Measurements from ENCODE around the gene MYO7B. TPM values are rescaled to one million over a fixed set of nuclear protein-coding genes. Genes with fewer than 3 reads are reported as not detected.

MYO7B gene
- total RNA-seq, 1 experiment from 2014 or later: 0.05 TPM

DNA sequence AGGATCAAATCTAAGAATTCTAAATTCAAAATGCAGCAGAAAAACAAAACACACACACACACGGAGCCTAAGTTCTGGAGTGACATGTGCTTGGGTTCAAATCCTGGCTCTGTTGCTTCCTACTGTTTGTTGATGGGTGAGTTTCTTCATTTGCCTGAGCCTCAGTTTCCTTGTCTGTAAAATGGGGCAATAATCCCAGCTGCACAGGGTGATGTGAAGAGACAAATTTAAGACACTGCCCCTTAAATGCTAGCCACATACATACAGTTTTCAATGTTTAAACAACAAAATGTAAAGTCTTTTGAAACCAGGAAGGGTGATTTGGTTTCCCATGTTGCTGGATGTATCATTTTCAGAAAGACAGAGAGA lies 109.5 kb downstream of the MYO7B start:
- H3K9me3 Mint-ChIP-seq (ENCODE audit: low read depth, unreplicated experiment): no peaks in the 10 kb centered on the region
- no peaks in the 10 kb centered on the region for H3K27me3 Mint-ChIP-seq (ENCODE audit: unreplicated experiment)
- no peak overlapping the region for H3K4me3 Mint-ChIP-seq (ENCODE audit: low read depth, unreplicated experiment)
- CTCF ChIA-PET: no interaction called here
- DNase-seq: no peak
- BruUV-seq (replicated peaks): no TSS peak
- H3K27ac Mint-ChIP-seq (ENCODE audit: unreplicated experiment): no peak overlapping the region
- H3K36me3 Mint-ChIP-seq (ENCODE audit: insufficient read depth, unreplicated experiment): no peaks in the 10 kb centered on the region
- H3K4me1 Mint-ChIP-seq (ENCODE audit: low read depth, unreplicated experiment): no peaks in the 10 kb centered on the region
- intact Hi-C loops (cut with micrococcal nuclease; ENCODE audit: unreplicated experiment): loop anchor here (5.0 kb wide), 1 partner anchor 448 kb away; no protein-coding TSS in a partner anchor
- TF ChIP-seq CTCF (IDR thresholded peaks at IDR 0.05; ENCODE audit: unreplicated experiment): no peak

DNA sequence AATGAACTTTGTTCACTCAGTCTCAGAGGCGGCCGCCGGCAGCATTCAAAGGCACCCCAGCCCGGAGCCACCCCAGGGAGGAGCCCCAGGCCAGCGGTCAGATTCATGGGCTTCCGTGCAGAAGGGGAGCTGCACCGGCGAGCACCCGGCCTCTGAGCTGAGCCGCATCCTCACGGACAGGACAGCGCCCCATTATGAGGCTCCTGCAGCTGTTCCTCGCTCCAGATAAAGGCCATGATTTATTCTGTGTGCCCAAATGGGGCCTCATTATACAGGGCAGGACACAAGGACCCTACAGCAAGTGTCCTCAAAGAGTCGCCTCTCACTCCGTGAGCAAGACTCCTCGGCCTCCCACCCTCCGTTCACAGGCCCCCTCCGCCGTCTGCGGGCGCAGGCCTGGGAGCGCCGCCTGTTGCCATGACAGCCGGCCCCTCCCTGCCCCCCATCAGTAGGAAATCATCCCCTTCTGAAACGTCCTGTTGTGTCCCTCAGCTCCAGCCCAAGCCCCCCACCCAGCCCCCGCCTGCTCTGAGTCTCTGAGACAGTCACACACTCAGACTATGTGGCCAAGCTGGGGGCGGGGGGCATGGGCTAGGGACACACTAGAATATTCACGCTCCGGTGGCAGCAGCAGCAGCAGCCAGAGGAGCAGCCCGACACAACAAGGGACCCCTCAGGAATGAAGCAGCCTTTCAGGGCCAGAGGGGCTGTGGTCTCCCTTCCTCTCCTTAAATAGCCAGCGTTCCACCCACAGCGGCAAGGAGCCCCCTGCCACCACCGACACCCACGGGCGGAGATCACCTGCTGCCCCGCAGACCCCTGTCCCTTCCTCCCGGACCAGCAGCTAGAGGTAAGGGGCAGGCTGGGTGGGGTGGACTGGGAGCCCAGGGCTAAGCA lies 110.2 kb downstream of the MYO7B start, which contains the start of gene GPR17:
Gene GPR17 (plus strand): TSS at position 759 of the 897 bp plus-strand sequence. CDS start 4,583 bp downstream, outside the sequence.
- Mint-ChIP-seq H3K4me3 (ENCODE audit: low read depth, unreplicated experiment) (no peak within 1 kb of the TSS), H3K27ac (ENCODE audit: unreplicated experiment) (no peak within 1 kb of the TSS), H3K27me3 (ENCODE audit: unreplicated experiment) (no peaks in the 10 kb centered on the region), H3K4me1 (ENCODE audit: low read depth, unreplicated experiment) (no peaks in the 10 kb centered on the region), H3K36me3 (ENCODE audit: insufficient read depth, unreplicated experiment) (no peaks in the 10 kb centered on the region), H3K9me3 (ENCODE audit: low read depth, unreplicated experiment) (no peaks in the 10 kb centered on the region)
- BruUV-seq (replicated peaks): no TSS peak
- no peak for TF ChIP-seq CTCF (IDR thresholded peaks at IDR 0.05; ENCODE audit: unreplicated experiment)
- intact Hi-C loops (cut with micrococcal nuclease; ENCODE audit: unreplicated experiment): loop anchor here (5.0 kb wide), 1 partner anchor 448 kb away; no protein-coding TSS in a partner anchor
- DNase-seq: no peak
- CTCF ChIA-PET: no interaction called here

- no peaks in the 10 kb centered on the region for H3K9me3 Mint-ChIP-seq (ENCODE audit: low read depth, unreplicated experiment)
- peaks cover 9% of the 10 kb centered on the region for H3K27me3 Mint-ChIP-seq (ENCODE audit: unreplicated experiment)
- no peak for TF ChIP-seq CTCF (IDR thresholded peaks at IDR 0.05; ENCODE audit: unreplicated experiment)
- no peak overlapping the region for H3K27ac Mint-ChIP-seq (ENCODE audit: unreplicated experiment)
- H3K4me1 Mint-ChIP-seq (ENCODE audit: low read depth, unreplicated experiment): no peaks in the 10 kb centered on the region
- no peaks in the 10 kb centered on the region for H3K36me3 Mint-ChIP-seq (ENCODE audit: insufficient read depth, unreplicated experiment)
- CTCF ChIA-PET: no interaction called here
- no peak overlapping the region for H3K4me3 Mint-ChIP-seq (ENCODE audit: low read depth, unreplicated experiment)
- no peak for DNase-seq
- intact Hi-C loops (cut with micrococcal nuclease; ENCODE audit: unreplicated experiment): loop anchor here (5.0 kb wide), 1 partner anchor 449 kb away; no protein-coding TSS in a partner anchor
- no TSS peak for BruUV-seq (replicated peaks)
These were observed 111.2 kb downstream of the MYO7B start for GRCh38 chr2:127646487-127647241.

- Mint-ChIP-seq H3K27me3 (ENCODE audit: unreplicated experiment) (peaks cover 18% of the 10 kb centered on the region), H3K9me3 (ENCODE audit: low read depth, unreplicated experiment) (no peaks in the 10 kb centered on the region), H3K36me3 (ENCODE audit: insufficient read depth, unreplicated experiment) (no peaks in the 10 kb centered on the region), H3K4me1 (ENCODE audit: low read depth, unreplicated experiment) (no peaks in the 10 kb centered on the region), H3K27ac (ENCODE audit: unreplicated experiment) (no peak overlapping the region), H3K4me3 (ENCODE audit: low read depth, unreplicated experiment) (no peak overlapping the region)
- DNase-seq: no peak
- TF ChIP-seq CTCF (IDR thresholded peaks at IDR 0.05; ENCODE audit: unreplicated experiment): no peak
- CTCF ChIA-PET: no interaction called here
- intact Hi-C loops (cut with micrococcal nuclease; ENCODE audit: unreplicated experiment): loop anchor here (5.0 kb wide), 1 partner anchor 450 kb away; no protein-coding TSS in a partner anchor
- no TSS peak for BruUV-seq (replicated peaks)
These were observed 112.0 kb downstream of the MYO7B start for GRCh38 chr2:127647242-127648190.

Measured in Calu3 (cell line).